Duodenal mucosa (tissue), 2 donors: ENCODE measurements around the gene RSPO4.

ENCODE experiments used
- H3K27ac ChIP-seq: one replicate; pipeline ENCODE4 v1.7.0; 2013; ENCODE audit warnings: low read depth, low read length
- H3K27me3 ChIP-seq, 2 donors: one replicate each; pipeline ENCODE4 v1.7.0; 2013; ENCODE audit warnings: low read length in 2 of 2, control low read depth in 1 of 2; ENCODE audit not compliant: insufficient read depth in 2 of 2, control insufficient read depth in 1 of 2
- H3K36me3 ChIP-seq, 2 donors: one replicate each; pipeline ENCODE4 v1.7.0; 2013; ENCODE audit warnings: low read length in 2 of 2, control low read depth in 1 of 2; ENCODE audit not compliant: insufficient read depth in 2 of 2, control insufficient read depth in 1 of 2
- H3K4me1 ChIP-seq, 2 donors: one replicate each; pipeline ENCODE4 v1.7.0; 2013; ENCODE audit warnings: low read length in 2 of 2, control low read depth in 1 of 2; ENCODE audit not compliant: insufficient read depth in 2 of 2, control insufficient read depth in 1 of 2
- H3K4me3 ChIP-seq, 2 donors: one replicate each; pipeline ENCODE4 v1.7.0; 2013; ENCODE audit warnings: low read length in 2 of 2, low read depth in 1 of 2
- H3K9ac ChIP-seq, 2 donors: one replicate each; pipeline ENCODE4 v1.7.0; 2013; ENCODE audit warnings: low read length in 2 of 2, low read depth in 1 of 2
- H3K9me3 ChIP-seq, 2 donors: one replicate each; pipeline ENCODE4 v1.7.0; 2013; ENCODE audit warnings: low read length in 2 of 2, control low read depth in 1 of 2; ENCODE audit not compliant: control insufficient read depth in 1 of 2

Gene RSPO4

GRCh38 chr20:946826-947225 lies 55.3 kb downstream of the RSPO4 start:
- Histone ChIP-seq H3K9me3 (no peaks in the 10 kb centered on the region), H3K4me1 (peaks cover 8 to 12% of the 10 kb centered on the region in 2 donors)

GRCh38 chr20:945841-946240 lies 56.3 kb downstream of the RSPO4 start:
- peaks cover 0 to 7% of the 10 kb centered on the region in 2 donors for H3K27me3 ChIP-seq

More at GRCh38 chr20:946826-947225, 55.3 kb downstream of the RSPO4 start:
- H3K4me3 ChIP-seq = no peak overlapping the region
- peaks cover 0 to 7% of the 10 kb centered on the region in 2 donors for H3K27me3 ChIP-seq
- no peak overlapping the region for H3K9ac ChIP-seq
- no peak overlapping the region for H3K27ac ChIP-seq
- no peaks in the 10 kb centered on the region for H3K36me3 ChIP-seq

DNA sequence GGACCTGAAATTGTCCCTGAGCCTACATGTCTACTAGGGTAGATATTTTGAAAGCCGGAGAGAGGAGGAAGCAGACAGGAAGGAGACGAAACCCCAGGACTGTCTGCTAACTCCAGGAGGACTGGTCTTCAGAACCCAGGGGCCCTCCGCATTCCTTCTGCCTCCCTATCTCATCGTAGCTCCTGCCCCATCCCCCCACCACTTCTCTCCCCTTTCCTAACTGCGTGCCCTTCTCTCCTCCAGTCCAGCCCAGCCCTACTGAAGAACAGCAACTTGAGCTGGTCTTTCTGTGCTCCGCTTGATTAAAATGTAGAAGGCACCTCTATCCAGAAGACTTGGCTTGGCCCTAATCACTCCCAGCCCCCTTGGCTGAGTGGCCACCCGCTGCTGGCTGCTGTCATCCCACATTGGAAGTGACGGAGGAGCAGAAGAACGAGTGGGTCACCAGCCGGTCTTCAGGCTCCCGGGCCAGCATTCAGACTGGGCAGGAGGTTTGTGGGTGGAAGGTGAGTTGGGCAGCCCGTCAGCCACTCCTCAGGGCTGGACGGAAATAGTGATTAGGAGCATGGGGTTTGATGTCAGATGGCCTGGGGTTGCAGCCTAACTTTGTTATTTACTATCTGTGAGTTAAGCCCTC lies 57.2 kb downstream of the RSPO4 start:
- Histone ChIP-seq H3K27me3 (peaks cover 0 to 3% of the 10 kb centered on the region in 2 donors), H3K9ac (no peak overlapping the region), H3K4me3 (no peak overlapping the region)

More at GRCh38 chr20:945841-946240, 56.3 kb downstream of the RSPO4 start:
- Histone ChIP-seq H3K9ac (no peak overlapping the region), H3K4me1 (peaks cover 8 to 12% of the 10 kb centered on the region in 2 donors), H3K4me3 (no peak overlapping the region), H3K36me3 (no peaks in the 10 kb centered on the region), H3K27ac (no peak overlapping the region), H3K9me3 (no peaks in the 10 kb centered on the region)

DNA sequence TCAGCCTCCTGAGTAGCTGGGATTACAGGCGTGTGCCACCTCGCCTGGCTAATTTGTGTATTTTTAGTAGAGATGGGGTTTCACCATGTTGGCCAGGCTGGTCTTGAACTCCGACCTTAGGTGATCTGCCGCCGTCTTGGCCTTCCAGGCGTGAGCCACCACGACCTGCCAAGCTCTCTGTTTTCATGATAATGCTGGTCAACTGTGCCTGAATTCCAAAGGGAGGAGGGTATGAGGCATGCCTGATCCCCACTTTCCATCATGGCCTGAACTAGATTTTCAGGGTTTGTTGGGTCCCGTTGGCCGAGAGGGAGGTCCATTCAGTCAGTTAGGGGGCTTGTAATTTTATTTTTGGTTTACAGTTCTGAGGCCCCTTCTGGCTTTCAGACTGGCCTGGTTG lies 58.0 kb downstream of the RSPO4 start:
- H3K9ac ChIP-seq = no peak overlapping the region
- no peaks in the 10 kb centered on the region for H3K9me3 ChIP-seq
- H3K36me3 ChIP-seq = no peaks in the 10 kb centered on the region
- no peak overlapping the region for H3K4me3 ChIP-seq
- no peak overlapping the region for H3K27ac ChIP-seq
- H3K4me1 ChIP-seq = peaks cover 8 to 12% of the 10 kb centered on the region in 2 donors
- H3K27me3 ChIP-seq = no peaks in the 10 kb centered on the region

More for the DNA sequence above, 57.2 kb downstream of the RSPO4 start:
- Histone ChIP-seq H3K4me1 (peaks cover 8 to 12% of the 10 kb centered on the region in 2 donors), H3K36me3 (no peaks in the 10 kb centered on the region), H3K27ac (no peak overlapping the region), H3K9me3 (no peaks in the 10 kb centered on the region)

DNA sequence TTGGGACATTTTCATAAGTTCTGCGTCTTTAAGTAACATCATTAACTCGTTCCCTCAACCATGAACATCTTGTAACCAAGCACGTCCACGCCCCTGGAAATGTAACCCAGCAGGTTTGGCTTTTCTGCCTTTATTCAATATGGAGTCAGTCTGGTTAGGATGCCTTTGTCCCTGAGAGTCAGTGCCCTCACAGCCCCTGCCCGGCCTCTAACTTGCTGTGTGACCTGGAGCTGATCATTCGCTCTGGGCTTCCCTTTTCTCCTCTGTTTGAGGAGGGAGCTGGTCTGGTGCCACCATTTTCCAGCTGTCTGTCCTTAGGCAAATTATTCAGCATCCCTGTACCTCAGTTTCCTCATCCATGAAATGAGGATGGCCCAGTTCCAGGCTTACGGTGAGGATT lies 59.5 kb downstream of the RSPO4 start:
- Histone ChIP-seq H3K9me3 (no peaks in the 10 kb centered on the region), H3K9ac (no peak overlapping the region), H3K4me1 (peaks cover 8 to 12% of the 10 kb centered on the region in 2 donors), H3K27me3 (no peaks in the 10 kb centered on the region), H3K36me3 (no peaks in the 10 kb centered on the region), H3K4me3 (no peak overlapping the region), H3K27ac (no peak overlapping the region)

- peaks cover 8 to 12% of the 10 kb centered on the region in 2 donors for H3K4me1 ChIP-seq
- H3K9me3 ChIP-seq = no peaks in the 10 kb centered on the region
- H3K4me3 ChIP-seq = no peak overlapping the region
- H3K36me3 ChIP-seq = no peaks in the 10 kb centered on the region
- H3K27me3 ChIP-seq = no peaks in the 10 kb centered on the region
- no peak overlapping the region for H3K27ac ChIP-seq
- no peak overlapping the region for H3K9ac ChIP-seq
Observed at GRCh38 chr20:940926-941325, 61.2 kb downstream of the RSPO4 start.

GRCh38 chr20:939606-940005 lies 62.5 kb downstream of the RSPO4 start:
- H3K27me3 ChIP-seq = no peaks in the 10 kb centered on the region
- H3K9me3 ChIP-seq = no peaks in the 10 kb centered on the region
- no peak overlapping the region for H3K27ac ChIP-seq
- peaks cover 6 to 8% of the 10 kb centered on the region in 2 donors for H3K4me1 ChIP-seq
- no peaks in the 10 kb centered on the region for H3K36me3 ChIP-seq
- no peak overlapping the region for H3K9ac ChIP-seq
- H3K4me3 ChIP-seq = no peak overlapping the region

GRCh38 chr20:934186-934840 lies 67.8 kb downstream of the RSPO4 start:
- Histone ChIP-seq H3K4me1 (peaks cover 6 to 8% of the 10 kb centered on the region in 2 donors), H3K4me3 (no peak overlapping the region), H3K27me3 (no peaks in the 10 kb centered on the region), H3K27ac (no peak overlapping the region), H3K36me3 (no peaks in the 10 kb centered on the region), H3K9ac (no peak overlapping the region), H3K9me3 (peaks cover 4 to 13% of the 10 kb centered on the region in 2 donors)

- Histone ChIP-seq H3K4me3 (no peak overlapping the region), H3K9ac (no peak overlapping the region), H3K27ac (no peak overlapping the region), H3K36me3 (no peaks in the 10 kb centered on the region), H3K9me3 (peaks cover 4 to 13% of the 10 kb centered on the region in 2 donors), H3K27me3 (no peaks in the 10 kb centered on the region), H3K4me1 (peaks cover 6 to 8% of the 10 kb centered on the region in 2 donors)
Observed at GRCh38 chr20:933029-933428, 69.1 kb downstream of the RSPO4 start.

DNA sequence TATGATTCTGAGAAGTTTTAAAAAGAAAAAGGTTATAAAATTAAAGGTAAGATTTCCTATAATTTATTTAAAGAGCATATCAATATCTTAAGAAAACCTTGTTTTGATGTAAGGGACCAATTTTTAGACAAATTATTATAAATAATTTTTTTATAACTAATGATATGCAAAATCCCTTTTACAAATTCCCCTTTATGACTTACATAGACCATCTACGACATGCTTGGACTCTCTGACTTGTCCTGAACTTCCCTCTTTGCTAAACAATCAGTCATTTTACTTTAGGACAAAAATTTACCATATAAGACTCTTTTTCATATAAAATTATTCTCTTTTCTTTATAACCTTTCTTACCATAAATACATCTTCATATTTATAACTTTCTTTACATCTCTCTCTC lies 70.7 kb downstream of the RSPO4 start:
- Histone ChIP-seq H3K9me3 (peaks cover 4 to 13% of the 10 kb centered on the region in 2 donors), H3K27me3 (no peaks in the 10 kb centered on the region), H3K9ac (no peak overlapping the region), H3K36me3 (no peaks in the 10 kb centered on the region), H3K27ac (no peak overlapping the region), H3K4me3 (no peak overlapping the region), H3K4me1 (peaks cover 6 to 8% of the 10 kb centered on the region in 2 donors)
